Osteoblast (primary cell): ENCODE measurements around the gene MRPS27. TPM values are rescaled to one million over a fixed set of nuclear protein-coding genes. Genes with fewer than 3 reads are reported as not detected.

ENCODE experiments used
- DNase-seq: peaks from one replicate; pipeline ENCODE4 v3.0.0; 2011; ENCODE audit warnings: low spot score, mixed read lengths; ENCODE audit not compliant: insufficient read length; ENCODE audit errors: missing footprints
- H2AFZ ChIP-seq: 2 replicates; pipeline ENCODE4 v1.6.0; 2011; ENCODE audit warnings: mild to moderate bottlenecking, low read length
- H3K27ac ChIP-seq: 2 replicates; pipeline ENCODE4 v1.5.1; 2011; ENCODE audit warnings: mild to moderate bottlenecking, low read depth, low read length, moderate library complexity
- H3K27me3 ChIP-seq: 2 replicates; pipeline ENCODE4 v1.6.0; 2012; ENCODE audit warnings: mild to moderate bottlenecking, control low read depth, inconsistent platforms, low read length, moderate library complexity; ENCODE audit not compliant: insufficient read depth
- H3K36me3 ChIP-seq: 2 replicates; pipeline ENCODE4 v1.5.1; 2011; ENCODE audit warnings: mild to moderate bottlenecking, low read length, control low read depth, moderate library complexity; ENCODE audit not compliant: insufficient read depth
- H3K4me1 ChIP-seq: 2 replicates; pipeline ENCODE4 v1.5.1; 2011; ENCODE audit warnings: mild to moderate bottlenecking, low read length, control low read depth, moderate library complexity; ENCODE audit not compliant: insufficient read depth
- H3K4me2 ChIP-seq: 2 replicates; pipeline ENCODE4 v1.6.0; 2011; ENCODE audit warnings: mild to moderate bottlenecking, low read length; ENCODE audit not compliant: insufficient read depth
- H3K4me3 ChIP-seq: fragments of 200-600 bp; sonication (generic); 3 replicates; pipeline ENCODE4 v1.5.1; 2012; ENCODE audit warnings: mild to moderate bottlenecking, low read length, inconsistent platforms; ENCODE audit not compliant: insufficient read depth
- H3K79me2 ChIP-seq: 2 replicates; pipeline ENCODE4 v1.6.0; 2012; ENCODE audit warnings: mild to moderate bottlenecking, low read length, control low read depth, inconsistent platforms; ENCODE audit not compliant: insufficient read depth
- H3K9me3 ChIP-seq: 2 replicates; pipeline ENCODE4 v1.5.1; 2011; ENCODE audit warnings: low read depth, low read length, control low read depth
- H4K20me1 ChIP-seq: 2 replicates; pipeline ENCODE4 v1.6.0; 2012; ENCODE audit warnings: mild to moderate bottlenecking, low read length, control low read depth; ENCODE audit not compliant: insufficient read depth
- total RNA-seq: library from RNA; depleted of rRNA; stranded (reverse); fragments of >200 nt; gene quantifications from 2 replicates; pipeline ENCODE4 v1.2.3, GENCODE V29; 2012
- TF ChIP-seq, protein P1 (sequence below): IDR thresholded peaks from 2 replicates; pipeline ENCODE4 v1.5.1; 2011; ENCODE audit warnings: mild to moderate bottlenecking, low read depth, low read length, moderate library complexity; ENCODE audit errors: extremely low read depth

MRPS27 gene
- total RNA-seq, 1 donor = 106 TPM

DNA sequence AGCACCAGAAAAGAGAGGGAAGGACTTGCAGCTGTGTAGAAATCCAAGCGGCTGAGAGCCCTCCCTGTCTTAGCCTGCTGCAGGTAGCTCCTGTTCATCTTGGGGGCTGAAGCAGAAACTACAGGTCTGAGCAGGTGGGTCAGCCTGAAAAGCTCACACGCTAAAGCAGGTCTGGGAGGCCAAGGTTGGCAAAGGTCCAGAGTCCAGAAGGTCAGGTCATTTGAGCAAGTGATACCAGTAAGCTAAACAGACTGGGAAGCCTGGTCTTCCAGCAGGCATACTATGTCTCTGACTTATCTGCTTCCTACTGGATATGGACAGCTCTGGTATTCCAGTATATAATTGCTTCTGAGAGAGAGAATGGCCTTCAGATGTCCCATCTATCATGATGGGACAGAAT, 26.4 kb upstream of the MRPS27 start:
- no peak overlapping the region for H3K4me2 ChIP-seq
- peak overlapping the region; percentile 82 for H3K27ac ChIP-seq
- no peaks in the 10 kb centered on the region for H4K20me1 ChIP-seq
- DNase-seq = no peak
- no peak overlapping the region for H2AFZ ChIP-seq
- no peaks in the 10 kb centered on the region for H3K9me3 ChIP-seq
- TF ChIP-seq, protein P1, sequence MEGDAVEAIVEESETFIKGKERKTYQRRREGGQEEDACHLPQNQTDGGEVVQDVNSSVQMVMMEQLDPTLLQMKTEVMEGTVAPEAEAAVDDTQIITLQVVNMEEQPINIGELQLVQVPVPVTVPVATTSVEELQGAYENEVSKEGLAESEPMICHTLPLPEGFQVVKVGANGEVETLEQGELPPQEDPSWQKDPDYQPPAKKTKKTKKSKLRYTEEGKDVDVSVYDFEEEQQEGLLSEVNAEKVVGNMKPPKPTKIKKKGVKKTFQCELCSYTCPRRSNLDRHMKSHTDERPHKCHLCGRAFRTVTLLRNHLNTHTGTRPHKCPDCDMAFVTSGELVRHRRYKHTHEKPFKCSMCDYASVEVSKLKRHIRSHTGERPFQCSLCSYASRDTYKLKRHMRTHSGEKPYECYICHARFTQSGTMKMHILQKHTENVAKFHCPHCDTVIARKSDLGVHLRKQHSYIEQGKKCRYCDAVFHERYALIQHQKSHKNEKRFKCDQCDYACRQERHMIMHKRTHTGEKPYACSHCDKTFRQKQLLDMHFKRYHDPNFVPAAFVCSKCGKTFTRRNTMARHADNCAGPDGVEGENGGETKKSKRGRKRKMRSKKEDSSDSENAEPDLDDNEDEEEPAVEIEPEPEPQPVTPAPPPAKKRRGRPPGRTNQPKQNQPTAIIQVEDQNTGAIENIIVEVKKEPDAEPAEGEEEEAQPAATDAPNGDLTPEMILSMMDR = no peak
- H3K36me3 ChIP-seq = peaks cover 15% of the 10 kb centered on the region
- no peak overlapping the region for H3K4me3 ChIP-seq
- H3K27me3 ChIP-seq = no peaks in the 10 kb centered on the region
- H3K4me1 ChIP-seq = peaks cover 14% of the 10 kb centered on the region
- H3K79me2 ChIP-seq = no peaks in the 10 kb centered on the region

DNA sequence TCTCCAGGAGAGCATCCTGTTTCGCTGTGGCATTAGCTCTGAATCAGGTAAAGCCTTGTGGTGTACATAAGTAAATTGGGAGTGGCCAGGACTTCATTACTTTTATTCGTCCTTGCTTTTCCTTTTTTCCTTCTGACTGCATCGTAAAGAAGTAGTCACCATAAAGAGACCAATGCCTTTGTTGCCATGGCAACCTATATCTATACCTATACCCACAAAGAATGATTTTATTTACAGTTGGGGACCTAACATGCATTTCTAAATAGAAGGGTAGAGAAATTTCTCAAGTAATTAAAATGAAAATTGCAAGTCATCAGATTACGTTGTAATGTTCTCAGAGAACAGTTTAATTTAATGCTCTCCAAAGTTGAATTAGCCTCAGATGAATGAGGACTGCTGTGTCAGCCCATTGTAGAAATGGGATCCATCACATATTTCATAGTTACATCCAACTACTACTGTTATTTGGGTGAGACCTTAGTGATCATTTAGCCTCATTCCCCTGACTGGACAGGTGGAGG, 18.7 kb upstream of the MRPS27 start:
- Histone ChIP-seq H3K4me3 (no peak overlapping the region), H3K9me3 (no peaks in the 10 kb centered on the region), H3K4me2 (no peak overlapping the region), H4K20me1 (no peaks in the 10 kb centered on the region), H3K4me1 (no peaks in the 10 kb centered on the region), H3K27ac (no peak overlapping the region), H3K79me2 (no peaks in the 10 kb centered on the region), H3K36me3 (peaks cover 45% of the 10 kb centered on the region), H2AFZ (no peak overlapping the region), H3K27me3 (no peaks in the 10 kb centered on the region)
- TF ChIP-seq, protein P1 = no peak
- DNase-seq = no peak

DNA sequence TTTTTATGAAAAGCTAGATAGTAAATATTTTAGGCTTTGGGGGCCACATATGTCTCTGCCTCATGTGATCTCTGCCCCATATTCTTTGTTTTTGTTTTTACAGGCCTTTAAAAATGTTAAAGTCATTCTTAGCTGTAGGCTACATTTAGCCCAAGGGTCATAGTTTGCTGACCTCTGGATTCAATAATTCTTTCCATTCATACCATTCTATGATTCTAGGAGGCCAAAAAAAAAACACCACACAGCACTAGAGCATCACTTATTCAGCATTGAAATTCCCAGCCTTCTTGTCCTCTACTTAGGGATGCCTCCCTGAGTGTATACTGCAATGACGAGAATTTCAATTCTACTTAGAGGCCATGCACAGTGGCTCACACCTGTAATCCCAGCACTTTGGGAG, 17.1 kb upstream of the MRPS27 start:
- TF ChIP-seq, protein P1 = no peak
- no peak overlapping the region for H3K27ac ChIP-seq
- DNase-seq = no peak
- H3K4me2 ChIP-seq = no peak overlapping the region
- no peaks in the 10 kb centered on the region for H4K20me1 ChIP-seq
- H3K4me1 ChIP-seq = no peaks in the 10 kb centered on the region
- no peaks in the 10 kb centered on the region for H3K79me2 ChIP-seq
- no peaks in the 10 kb centered on the region for H3K9me3 ChIP-seq
- no peak overlapping the region for H2AFZ ChIP-seq
- peaks cover 40% of the 10 kb centered on the region for H3K36me3 ChIP-seq
- no peaks in the 10 kb centered on the region for H3K27me3 ChIP-seq
- H3K4me3 ChIP-seq = no peak overlapping the region

DNA sequence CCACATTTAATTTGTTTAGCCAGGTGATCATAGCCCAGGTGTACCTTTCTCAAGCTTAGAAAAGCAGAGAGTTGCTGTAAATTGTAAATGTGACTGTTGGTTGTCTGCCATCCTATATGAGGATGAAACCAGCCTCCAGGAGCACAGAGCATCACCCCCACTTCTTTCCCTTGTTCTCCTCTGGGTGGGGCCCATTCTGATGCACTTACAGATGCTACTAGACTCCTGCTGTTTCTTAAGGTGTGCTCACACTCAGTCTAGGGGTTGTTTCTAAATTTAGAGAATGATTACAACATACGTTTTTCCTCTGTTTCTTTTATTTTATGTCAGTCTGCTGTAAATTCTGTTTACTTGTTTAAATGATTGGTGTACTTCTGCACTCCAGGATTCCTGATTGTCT, 10.7 kb upstream of the MRPS27 start:
- peaks cover 16% of the 10 kb centered on the region for H3K4me1 ChIP-seq
- H3K27me3 ChIP-seq = no peaks in the 10 kb centered on the region
- H2AFZ ChIP-seq = no peak overlapping the region
- H3K9me3 ChIP-seq = no peaks in the 10 kb centered on the region
- H4K20me1 ChIP-seq = no peaks in the 10 kb centered on the region
- DNase-seq = no peak
- no peak overlapping the region for H3K4me2 ChIP-seq
- TF ChIP-seq, protein P1 = no peak
- peaks cover 39% of the 10 kb centered on the region for H3K36me3 ChIP-seq
- no peak overlapping the region for H3K4me3 ChIP-seq
- H3K27ac ChIP-seq = no peak overlapping the region
- no peaks in the 10 kb centered on the region for H3K79me2 ChIP-seq
